Measurements from ENCODE around the gene CNTN4.

GRCh38 chr3:3065876-3066275 is 967.2 kb downstream of the CNTN4 start:
- TF ChIP-seq CTCF (IDR thresholded peaks at IDR 0.05): no peak
- TF ChIP-seq POLR2A (IDR thresholded peaks at IDR 0.05): no peak

Measured in right lobe of liver (tissue), 4 donors.